HEK293T (cell line): ENCODE measurements around the gene FBXW10.
"Not testable (repeated sequence)": the region's sequence is repeated elsewhere in the genome, so short reads cannot be mapped to it uniquely, and the experiment has no call there.

Experiments
- CTCF ChIA-PET: fragments of 350-600 bp; formaldehyde crosslinking; extraction: SDS; loops from one replicate; lab custom pipeline; 2021; ENCODE audit warnings: antibody characterized with exemption, inconsistent platforms; lab: Yijun Ruan, JAX
- POLR2A ChIA-PET: fragments of 350-600 bp; formaldehyde crosslinking; extraction: SDS; loops from one replicate; lab custom pipeline; 2020; ENCODE audit warnings: antibody characterized with exemption, inconsistent platforms; lab: Yijun Ruan, JAX
- DNase-seq: peaks from one replicate; pipeline ENCODE4 v3.0.0; 2012; ENCODE audit warnings: mixed read lengths; ENCODE audit errors: extremely low spot score

FBXW10 gene

GRCh38 chr17:18743699-18744421 lies at the start of gene FBXW10:
FBXW10 (plus strand) TSS chr17:18744054; CDS start chr17:18744245, 191 bp downstream.
- DNase-seq, POLR2A ChIA-PET, CTCF ChIA-PET: not testable (repeated sequence)

DNA sequence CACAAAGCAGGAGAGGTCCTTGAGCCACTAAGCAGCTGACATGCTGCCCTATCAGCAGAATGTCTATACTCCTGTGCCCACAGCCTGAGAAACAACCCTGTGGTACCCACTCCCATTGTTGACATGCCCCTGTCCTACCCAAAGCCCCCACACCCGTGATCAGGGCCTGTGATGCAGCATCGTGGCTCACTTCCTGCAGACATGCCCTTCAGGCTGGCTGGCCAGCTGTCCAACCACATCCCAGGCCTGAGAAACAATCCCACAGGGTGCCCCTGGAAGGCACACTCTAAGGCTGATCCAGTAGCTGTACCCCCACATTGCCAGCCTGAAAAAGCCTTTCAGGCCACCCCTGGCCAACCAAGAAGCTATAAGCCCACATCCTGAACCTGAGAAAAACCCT lies 48.7 kb upstream of the FBXW10 start:
- DNase-seq, POLR2A ChIA-PET, CTCF ChIA-PET: not testable (repeated sequence)

DNA sequence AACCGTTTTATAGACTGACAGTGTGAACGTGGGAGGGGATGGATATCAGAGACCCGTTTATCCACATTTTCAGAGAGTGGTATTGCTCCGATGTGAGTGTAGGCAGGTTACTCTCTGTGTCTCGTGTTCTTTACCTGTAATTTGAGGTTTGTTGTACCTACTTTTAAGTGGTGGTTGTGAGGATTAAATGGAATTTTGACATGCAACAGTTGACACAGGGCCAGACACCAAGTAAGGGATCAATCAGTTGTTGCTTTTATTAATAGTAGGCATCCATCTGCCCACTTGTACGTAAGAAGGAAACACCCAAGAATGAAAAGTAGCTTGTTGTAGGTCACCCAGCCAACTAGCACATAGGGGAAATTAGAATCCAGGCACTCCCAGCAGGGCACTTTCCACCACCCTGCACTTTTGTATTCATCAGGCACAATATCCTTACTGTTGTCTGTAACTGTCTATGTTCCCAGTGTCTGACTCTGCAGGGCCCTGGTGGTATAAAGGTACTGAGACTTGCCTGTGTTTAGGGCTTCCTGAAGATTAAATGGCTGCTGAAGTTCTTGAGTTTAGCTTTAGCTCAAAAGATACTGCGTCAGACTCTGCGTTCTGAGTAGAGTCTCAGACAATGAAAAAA lies 45.3 kb upstream of the FBXW10 start:
- DNase-seq = not testable (repeated sequence)
- CTCF ChIA-PET = interaction anchor here (0.5 kb wide), 1 partner anchor 611 kb away, joined by 3 read pairs; no protein-coding TSS in a partner anchor
- POLR2A ChIA-PET = interaction anchor here (1.0 kb wide), 1 partner anchor 16 kb away, joined by 3 read pairs; the partner anchor contains the start of gene FOXO3B

GRCh38 chr17:18705955-18706354 lies 37.9 kb upstream of the FBXW10 start:
- DNase-seq, POLR2A ChIA-PET, CTCF ChIA-PET: not testable (repeated sequence)

GRCh38 chr17:18708215-18708614 lies 35.6 kb upstream of the FBXW10 start:
- CTCF ChIA-PET, POLR2A ChIA-PET, DNase-seq: not testable (repeated sequence)

GRCh38 chr17:18712354-18712999 lies 31.4 kb upstream of the FBXW10 start:
- DNase-seq, POLR2A ChIA-PET: not testable (repeated sequence)

GRCh38 chr17:18718643-18719427 lies 25.0 kb upstream of the FBXW10 start:
- CTCF ChIA-PET, POLR2A ChIA-PET, DNase-seq: not testable (repeated sequence)

More at GRCh38 chr17:18712354-18712999, 31.4 kb upstream of the FBXW10 start:
- CTCF ChIA-PET = not testable (repeated sequence)

GRCh38 chr17:18719428-18720110 lies 24.3 kb upstream of the FBXW10 start:
- CTCF ChIA-PET, POLR2A ChIA-PET, DNase-seq: not testable (repeated sequence)

- CTCF ChIA-PET, DNase-seq, POLR2A ChIA-PET: not testable (repeated sequence)
These were observed 21.9 kb upstream of the FBXW10 start for GRCh38 chr17:18721775-18722547.

DNA sequence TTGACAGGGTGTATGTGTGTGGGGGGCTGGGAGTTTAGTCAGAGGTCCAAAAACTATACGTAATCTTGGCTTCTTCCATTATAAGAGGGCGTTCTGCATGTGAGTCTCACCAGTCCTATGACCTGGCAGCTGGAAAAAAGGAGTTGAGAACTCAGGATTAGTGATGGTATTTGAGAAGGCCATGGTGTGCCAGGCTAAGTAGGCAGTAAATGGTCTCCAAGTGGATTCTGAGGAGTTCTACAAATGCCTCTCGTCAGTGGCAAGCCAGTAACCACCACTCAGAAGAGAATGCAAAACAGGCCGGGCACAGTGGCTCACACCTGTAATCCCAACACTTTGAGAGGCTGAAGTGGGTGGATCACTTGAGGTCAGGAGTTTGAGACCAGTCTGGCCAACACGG lies 21.2 kb upstream of the FBXW10 start:
- CTCF ChIA-PET, DNase-seq, POLR2A ChIA-PET: not testable (repeated sequence)

DNA sequence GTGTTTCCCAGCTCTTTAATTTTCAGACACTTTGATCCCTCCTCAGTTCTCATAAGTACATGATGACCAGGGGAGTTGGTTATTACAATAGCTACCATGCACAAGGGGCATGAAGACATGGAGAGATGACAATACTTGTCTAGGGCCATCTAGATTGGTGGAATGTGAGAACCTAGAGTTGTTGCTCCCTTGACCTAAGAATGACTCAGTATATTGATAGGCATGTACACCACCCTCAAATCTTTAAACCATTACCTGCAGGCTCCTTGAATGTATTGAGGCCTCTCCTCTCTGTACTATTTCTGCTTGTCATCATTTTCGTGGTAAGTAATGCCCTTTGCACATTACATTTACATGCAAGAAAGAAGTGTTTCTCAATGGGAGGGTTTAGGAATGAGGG lies 20.3 kb upstream of the FBXW10 start:
- POLR2A ChIA-PET, CTCF ChIA-PET, DNase-seq: not testable (repeated sequence)

- DNase-seq, CTCF ChIA-PET, POLR2A ChIA-PET: not testable (repeated sequence)
These were observed 11.4 kb upstream of the FBXW10 start for GRCh38 chr17:18732438-18732837.

- CTCF ChIA-PET, POLR2A ChIA-PET, DNase-seq: not testable (repeated sequence)
These were observed 10.5 kb upstream of the FBXW10 start for GRCh38 chr17:18733350-18733749.

DNA sequence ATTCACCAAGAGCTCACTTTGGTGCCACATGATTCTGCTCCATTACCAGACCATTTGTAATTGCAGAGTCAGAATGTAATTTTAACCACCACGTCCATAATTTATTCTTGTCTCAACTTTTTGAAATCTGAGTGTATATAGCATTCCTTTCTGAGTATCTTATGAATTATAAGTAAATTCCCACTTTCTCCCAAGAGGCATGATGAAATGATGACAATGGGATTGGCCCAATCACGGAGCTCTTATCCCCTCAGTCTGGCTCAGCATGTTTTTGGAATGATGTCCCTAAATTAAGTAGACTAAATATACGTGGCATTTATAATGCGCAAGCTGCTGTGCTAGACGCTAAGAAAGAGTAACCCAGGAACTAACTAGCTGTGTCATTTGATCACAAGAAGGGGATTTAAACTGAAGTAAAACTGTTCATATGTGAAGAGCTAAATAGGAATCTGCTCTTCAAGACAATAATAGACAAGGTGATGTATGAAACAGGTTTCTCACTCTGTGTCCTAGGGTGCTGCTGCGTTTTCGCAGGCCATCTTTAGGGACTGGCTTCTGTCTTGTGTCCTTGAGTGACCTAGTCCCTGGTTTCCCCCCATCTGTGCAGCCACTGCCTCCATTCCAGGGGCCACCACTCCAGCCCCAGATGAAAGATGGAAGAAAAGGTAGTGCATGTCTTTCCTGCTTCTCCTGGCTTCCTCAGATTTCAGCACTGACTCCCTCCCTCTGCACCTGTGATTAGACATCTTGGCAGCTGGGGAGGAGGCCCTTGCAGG lies 4.0 kb upstream of the FBXW10 start:
- CTCF ChIA-PET = interaction anchor here (0.6 kb wide), 1 partner anchor 672 kb away, joined by 4 read pairs; no protein-coding TSS in a partner anchor
- POLR2A ChIA-PET, DNase-seq: not testable (repeated sequence)

DNA sequence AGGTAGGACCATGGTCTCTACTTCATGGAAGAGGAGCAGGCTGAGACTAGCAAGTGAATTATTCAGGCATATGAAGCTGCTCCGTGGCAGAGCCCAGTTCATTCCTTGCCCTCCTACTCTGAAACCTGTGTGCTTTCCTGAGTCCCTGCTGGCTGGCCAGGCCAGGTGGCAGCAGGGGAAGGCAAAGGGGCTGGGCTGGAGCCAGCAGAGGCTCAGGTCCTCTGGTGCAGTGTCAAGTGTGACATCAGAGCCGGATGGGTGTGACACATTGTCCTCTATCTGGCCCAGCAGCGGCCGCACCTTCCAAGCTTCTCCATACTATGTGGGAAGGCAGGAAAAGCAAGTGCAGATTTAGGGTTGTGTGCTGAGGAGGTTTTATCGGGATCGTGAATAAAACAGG lies 2.6 kb upstream of the FBXW10 start:
- POLR2A ChIA-PET, DNase-seq, CTCF ChIA-PET: not testable (repeated sequence)

DNA sequence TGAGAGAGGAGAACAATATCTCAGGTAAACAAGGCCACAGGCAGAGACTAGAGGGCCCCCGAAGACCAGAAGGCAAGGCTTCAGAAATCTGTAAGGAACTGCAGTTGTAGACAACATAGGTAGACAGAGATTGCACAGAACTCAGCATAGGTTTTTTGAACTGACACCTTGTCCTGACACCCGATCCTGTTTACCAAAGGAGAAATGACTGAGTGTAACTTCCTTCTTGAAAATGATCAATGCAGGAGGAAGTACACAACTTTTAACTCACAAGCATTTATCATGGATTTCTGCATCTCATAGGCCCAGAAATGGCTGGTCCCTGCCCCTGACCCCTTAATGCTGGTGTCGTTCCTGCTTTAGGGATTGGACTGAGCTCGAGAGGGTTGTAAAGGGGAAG lies 872 bp downstream of the FBXW10 start:
- DNase-seq, CTCF ChIA-PET, POLR2A ChIA-PET: not testable (repeated sequence)
